Spleen (tissue), 11 donors: ENCODE results near the gene MED27. TPM values are rescaled to one million over a fixed set of nuclear protein-coding genes. Genes with fewer than 3 reads are reported as not detected.
"Not testable (repeated sequence)": the region's sequence is repeated elsewhere in the genome, so short reads cannot be mapped to it uniquely, and the experiment has no call there.

Source experiments
- DNase-seq: peaks from one replicate; pipeline ENCODE4 v3.0.0-alpha.2; 2020
- H3K27ac ChIP-seq, 8 donors: fragments of 200-600 bp; sonication (generic) in 7 of 8; 1 replicate in 4 of 8; 2 replicates in 4 of 8; pipeline versions ENCODE4 v1.5.0 to v1.8.0; 2016 to 2021; ENCODE audit warnings: inconsistent platforms in 4 of 8, mild to moderate bottlenecking in 4 of 8, moderate library complexity in 1 of 8
- H3K27me3 ChIP-seq, 7 donors: fragments of 200-600 bp; sonication (generic) in 6 of 7; replicated peaks in 1 of 7; 1 replicate in 4 of 7; 2 replicates in 3 of 7; pipeline versions ENCODE4 v1.5.0 to v1.8.0; 2016 to 2021; ENCODE audit warnings: inconsistent platforms in 3 of 7, mild to moderate bottlenecking in 1 of 7
- H3K36me3 ChIP-seq, 6 donors: fragments of 200-600 bp; sonication (generic) in 5 of 6; 1 replicate in 4 of 6; 2 replicates in 2 of 6; pipeline versions ENCODE4 v1.5.0 to v1.8.0; 2016 to 2021; ENCODE audit warnings: inconsistent platforms in 2 of 6
- H3K4me1 ChIP-seq, 6 donors: fragments of 200-600 bp; sonication (generic) in 5 of 6; 1 replicate in 3 of 6; 2 replicates in 3 of 6; pipeline versions ENCODE4 v1.5.0 to v1.8.0; 2016 to 2021; ENCODE audit warnings: inconsistent platforms in 3 of 6
- H3K4me3 ChIP-seq, 8 donors: fragments of 200-600 bp; sonication (generic) in 7 of 8; 1 replicate in 4 of 8; 2 replicates in 4 of 8; pipeline versions ENCODE4 v1.5.0 to v1.8.0; 2016 to 2021; ENCODE audit warnings: inconsistent platforms in 4 of 8, mild to moderate bottlenecking in 4 of 8, moderate library complexity in 2 of 8
- H3K9me3 ChIP-seq, 8 donors: fragments of 200-600 bp; sonication (generic) in 7 of 8; 1 replicate in 4 of 8; 2 replicates in 4 of 8; pipeline versions ENCODE4 v1.5.0 to v1.8.0; 2016 to 2021; ENCODE audit warnings: inconsistent platforms in 4 of 8
- POLR2A ChIP-seq, 3 donors: fragments of 450-650 bp; IDR thresholded peaks; one replicate each; pipeline ENCODE4 v1.5.1; 2017; ENCODE audit warnings: antibody characterized with exemption in 3 of 3, mild to moderate bottlenecking in 1 of 3
- POLR2AphosphoS5 ChIP-seq, 3 donors: sonication (generic); formaldehyde crosslinking; IDR thresholded peaks; one replicate each; pipeline ENCODE4 v1.5.1; 2017; ENCODE audit warnings: antibody characterized with exemption in 3 of 3
- WGBS, 5 donors: extraction: QIAGEN DNeasy Blood & Tissue Kit in 3 of 5; methylation state at CpG; one replicate each; pipeline versions ENCODE4 v1.1.5 to v1.1.7; 2013 to 2018; 5-methylcytosine and 5-hydroxymethylcytosine counted together
- intact Hi-C: fragments of 100-400 bp; cut with DNase I; formaldehyde crosslinking; loops from one replicate; pipeline ENCODE4 v1.15.0; 2023; ENCODE audit warnings: low total_unique reads
- polyA plus RNA-seq, 3 donors: library from polyadenylated mRNA; stranded (reverse); fragments of 200-250 nt; gene quantifications; one replicate each; pipeline ENCODE4 v1.2.1, GENCODE V29; 2013
- total RNA-seq, 7 donors: library from RNA; depleted of rRNA in 3 of 7; stranded (reverse); fragments of >200 nt in 3 of 7; fragmentation: NEBNext Ultra II Directional in 4 of 7; extraction: Animal tissue kit (Norgen Biotek cat#: 25700) in 4 of 7; gene quantifications; one replicate each; pipeline versions ENCODE4 v1.1.0 to v1.2.1, GENCODE V29; 2016 to 2021
- TF ChIP-seq, protein P1 (sequence below), 11 experiments: fragments of 200-600 bp in 7 of 11; fragments of 450-650 bp in 4 of 11; sonication (generic) in 4 of 11; IDR thresholded peaks in 8 of 11; conservative IDR thresholded peaks in 3 of 11; 1 replicate in 7 of 11; 2 replicates in 4 of 11; pipeline versions ENCODE4 v1.4.0 to v1.8.0; 2016 to 2021; ENCODE audit warnings: antibody characterized with exemption in 11 of 11, inconsistent platforms in 4 of 11, mild to moderate bottlenecking in 1 of 11
- donor health status: healthy with polysubstance abuse.
- donor health status: DM: no; HTN: no; CAD: no; lungs with moderate emphysema.
- donor health status: DM: no; HTN: no; CAD: no.
- donor health status: Bipolar disorder and iron deficiency.
- donor health status: healthy.
- donor health status: DM: no; HTN: no; CAD: no.
- donor health status: DM: yes; HTN: yes; CAD: no.

MED27 gene
- total and polyA plus RNA-seq, 10 donors = 13.1 to 22.4 (median 16.0) TPM

DNA sequence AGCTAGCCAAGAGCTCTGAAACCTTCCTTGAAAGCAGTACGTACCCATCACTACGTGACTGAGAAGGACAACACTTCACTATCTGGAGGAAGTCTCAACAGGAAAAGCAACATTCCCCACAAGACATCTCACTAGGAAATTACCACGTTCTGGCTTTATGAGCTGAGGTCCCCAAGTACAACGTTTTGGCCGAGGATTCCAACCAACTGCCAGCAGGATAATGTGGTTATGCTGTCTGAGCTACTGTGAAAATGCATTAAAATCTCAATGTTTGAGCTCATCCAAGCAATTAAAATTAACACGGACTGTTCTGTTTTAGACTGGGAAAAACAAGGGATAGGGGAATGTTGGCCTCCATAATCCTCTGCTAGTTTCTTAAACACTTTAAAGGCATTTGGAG, 16.4 kb downstream of the MED27 start:
- TF ChIP-seq POLR2A (IDR thresholded peaks at IDR 0.05) (no peak), POLR2AphosphoS5 (IDR thresholded peaks at IDR 0.05) (no peak)
- TF ChIP-seq, protein P1, sequence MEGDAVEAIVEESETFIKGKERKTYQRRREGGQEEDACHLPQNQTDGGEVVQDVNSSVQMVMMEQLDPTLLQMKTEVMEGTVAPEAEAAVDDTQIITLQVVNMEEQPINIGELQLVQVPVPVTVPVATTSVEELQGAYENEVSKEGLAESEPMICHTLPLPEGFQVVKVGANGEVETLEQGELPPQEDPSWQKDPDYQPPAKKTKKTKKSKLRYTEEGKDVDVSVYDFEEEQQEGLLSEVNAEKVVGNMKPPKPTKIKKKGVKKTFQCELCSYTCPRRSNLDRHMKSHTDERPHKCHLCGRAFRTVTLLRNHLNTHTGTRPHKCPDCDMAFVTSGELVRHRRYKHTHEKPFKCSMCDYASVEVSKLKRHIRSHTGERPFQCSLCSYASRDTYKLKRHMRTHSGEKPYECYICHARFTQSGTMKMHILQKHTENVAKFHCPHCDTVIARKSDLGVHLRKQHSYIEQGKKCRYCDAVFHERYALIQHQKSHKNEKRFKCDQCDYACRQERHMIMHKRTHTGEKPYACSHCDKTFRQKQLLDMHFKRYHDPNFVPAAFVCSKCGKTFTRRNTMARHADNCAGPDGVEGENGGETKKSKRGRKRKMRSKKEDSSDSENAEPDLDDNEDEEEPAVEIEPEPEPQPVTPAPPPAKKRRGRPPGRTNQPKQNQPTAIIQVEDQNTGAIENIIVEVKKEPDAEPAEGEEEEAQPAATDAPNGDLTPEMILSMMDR (IDR thresholded peaks at IDR 0.05 in 8 of 11, conservative IDR thresholded peaks at IDR 0.05 in 3 of 11) = no peak
- 61 to 76% (median 66%) methylated on average over 6 of the region's 6 CpGs for WGBS, 5 donors
- no peaks in the 10 kb centered on the region for H3K27me3 ChIP-seq
- no peak for DNase-seq
- H3K4me1 ChIP-seq = peaks cover 0 to 7% (median 0%) of the 10 kb centered on the region in 6 donors
- intact Hi-C loops = no loop called here
- H3K36me3 ChIP-seq = peaks cover 0 to 73% (median 18%) of the 10 kb centered on the region in 6 donors
- no peak overlapping the region for H3K27ac ChIP-seq
- H3K9me3 ChIP-seq = peaks cover 0 to 15% (median 12%) of the 10 kb centered on the region in 8 donors
- H3K4me3 ChIP-seq = no peak overlapping the region

- Histone ChIP-seq H3K36me3 (peaks cover 0 to 73% (median 17%) of the 10 kb centered on the region in 6 donors), H3K4me3 (no peak overlapping the region), H3K27me3 (no peaks in the 10 kb centered on the region), H3K4me1 (peaks cover 0 to 7% (median 0%) of the 10 kb centered on the region in 6 donors), H3K9me3 (peaks cover 0 to 19% (median 15%) of the 10 kb centered on the region in 8 donors), H3K27ac (no peak overlapping the region)
- TF ChIP-seq, protein P1 (IDR thresholded peaks at IDR 0.05 in 8 of 11, conservative IDR thresholded peaks at IDR 0.05 in 3 of 11) = no peak
- no peak for TF ChIP-seq POLR2A (IDR thresholded peaks at IDR 0.05)
- no peak for TF ChIP-seq POLR2AphosphoS5 (IDR thresholded peaks at IDR 0.05)
- no peak for DNase-seq
- 91 to 94% (median 93%) methylated on average over 4 of the region's 4 CpGs for WGBS, 5 donors
- intact Hi-C loops = no loop called here
Measured at GRCh38 chr9:132062806-132063205, 16.9 kb downstream of the MED27 start.

GRCh38 chr9:132061526-132061925, 18.1 kb downstream of the MED27 start:
- no peak overlapping the region for H3K27ac ChIP-seq
- peaks cover 0 to 19% (median 15%) of the 10 kb centered on the region in 8 donors for H3K9me3 ChIP-seq
- DNase-seq = no peak
- H3K4me3 ChIP-seq = no peak overlapping the region
- H3K4me1 ChIP-seq = peaks cover 0 to 7% (median 0%) of the 10 kb centered on the region in 6 donors
- 85 to 94% (median 89%) methylated on average over 3 of the region's 3 CpGs for WGBS, 5 donors
- H3K27me3 ChIP-seq = no peaks in the 10 kb centered on the region
- intact Hi-C loops = no loop called here
- peaks cover 0 to 71% (median 17%) of the 10 kb centered on the region in 6 donors for H3K36me3 ChIP-seq
- TF ChIP-seq, protein P1 (IDR thresholded peaks at IDR 0.05 in 8 of 11, conservative IDR thresholded peaks at IDR 0.05 in 3 of 11) = no peak
- no peak for TF ChIP-seq POLR2AphosphoS5 (IDR thresholded peaks at IDR 0.05)
- TF ChIP-seq POLR2A (IDR thresholded peaks at IDR 0.05) = no peak

DNA sequence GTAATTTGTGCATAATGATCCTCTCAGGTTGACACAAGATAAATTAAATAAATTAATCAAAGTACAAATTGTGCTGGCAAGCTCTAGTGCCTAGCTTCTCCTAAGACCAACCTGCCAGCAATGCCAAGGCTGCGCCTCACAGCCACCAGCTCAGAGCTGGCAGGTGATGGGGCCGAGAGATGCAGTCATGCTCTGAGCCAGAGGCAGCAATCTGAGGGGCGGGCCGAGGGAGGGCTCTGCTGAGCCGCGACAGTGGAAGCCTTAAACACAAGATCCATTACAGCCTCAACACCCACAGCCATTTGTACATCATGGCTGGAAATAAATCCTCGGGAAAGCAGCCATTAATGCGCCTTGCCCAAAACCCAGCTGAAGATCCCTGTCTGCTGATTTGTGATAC, 20.3 kb downstream of the MED27 start:
- peaks cover 0 to 19% (median 15%) of the 10 kb centered on the region in 8 donors for H3K9me3 ChIP-seq
- WGBS, 5 donors = 95 to 99% (median 96%) methylated on average over 7 to 8 of the region's 8 CpGs
- peaks cover 0 to 51% (median 12%) of the 10 kb centered on the region in 6 donors for H3K36me3 ChIP-seq
- no peak overlapping the region for H3K27ac ChIP-seq
- TF ChIP-seq, protein P1 (IDR thresholded peaks at IDR 0.05 in 8 of 11, conservative IDR thresholded peaks at IDR 0.05 in 3 of 11) = no peak
- TF ChIP-seq POLR2AphosphoS5 (IDR thresholded peaks at IDR 0.05) = no peak
- no peak for TF ChIP-seq POLR2A (IDR thresholded peaks at IDR 0.05)
- intact Hi-C loops = no loop called here
- H3K4me1 ChIP-seq = peaks cover 0 to 14% (median 0%) of the 10 kb centered on the region in 6 donors
- no peak overlapping the region for H3K4me3 ChIP-seq
- no peak for DNase-seq
- H3K27me3 ChIP-seq = no peaks in the 10 kb centered on the region

DNA sequence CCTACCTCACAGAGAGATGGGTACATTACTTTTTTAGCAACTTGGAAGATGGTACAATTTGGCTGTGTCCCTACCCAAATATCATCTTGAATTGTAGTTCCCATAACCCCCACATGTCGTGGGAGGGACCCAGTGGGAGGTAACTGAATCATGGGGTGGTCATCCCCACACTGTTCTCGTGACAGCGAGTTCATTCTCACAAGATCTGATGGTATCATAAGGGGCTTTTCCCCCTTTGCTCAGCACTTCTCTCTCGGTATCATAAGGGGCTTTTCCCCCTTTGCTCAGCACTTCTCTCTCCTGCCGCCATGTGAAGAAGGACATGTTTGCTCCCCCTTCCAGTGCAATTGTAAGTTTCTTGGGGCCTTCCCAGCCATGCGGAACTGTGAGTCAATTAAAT, 21.4 kb downstream of the MED27 start:
- peaks cover 0 to 18% (median 0%) of the 10 kb centered on the region in 6 donors for H3K4me1 ChIP-seq
- DNase-seq, H3K27me3 ChIP-seq, H3K27ac ChIP-seq, intact Hi-C loops, H3K4me3 ChIP-seq: not testable (repeated sequence)
- 80 to 87% (median 81%) methylated on average over 6 of the region's 6 CpGs for WGBS, 5 donors
- peaks cover 0 to 42% (median 12%) of the 10 kb centered on the region in 6 donors for H3K36me3 ChIP-seq
- H3K9me3 ChIP-seq = peaks cover 0 to 19% (median 15%) of the 10 kb centered on the region in 8 donors
